ENCODE measurements around the gene NPFFR1.

Gene NPFFR1

DNA sequence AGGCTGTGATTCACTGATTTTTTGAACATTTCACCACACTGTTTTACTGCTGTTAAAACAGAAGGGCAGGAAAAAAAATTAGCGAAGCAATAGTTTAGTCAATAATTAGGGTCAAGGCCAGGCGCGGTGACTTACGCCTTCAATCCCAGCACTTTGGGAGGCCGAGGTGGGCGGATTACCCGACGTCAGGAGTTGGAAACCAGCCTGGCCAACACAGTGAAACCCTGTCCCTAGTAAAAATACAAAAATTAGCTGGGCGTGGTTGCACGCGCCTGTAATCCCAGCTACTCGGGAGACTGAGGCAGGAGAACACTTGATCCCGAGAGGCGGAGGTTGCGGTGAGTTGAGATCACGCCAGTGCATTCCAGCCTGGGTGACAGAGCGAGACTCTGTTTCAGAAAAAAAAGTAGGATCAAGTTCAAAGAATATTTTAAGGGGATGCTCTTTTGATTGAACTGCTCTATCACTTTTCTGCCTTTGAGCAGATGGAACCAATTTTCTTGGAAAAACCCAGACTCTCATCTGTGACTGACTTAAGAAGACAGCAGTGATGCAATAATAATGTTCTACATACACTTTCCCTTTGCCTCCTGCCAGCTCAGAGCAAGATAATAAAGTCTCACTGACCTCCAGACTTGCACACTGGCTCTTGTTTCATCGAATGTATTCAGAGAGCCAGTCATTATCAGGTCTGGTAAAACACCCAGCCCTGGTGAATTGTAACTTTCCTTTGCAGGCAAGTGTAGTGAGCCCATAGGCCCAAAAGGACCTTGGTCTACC is 48.9 kb downstream of the NPFFR1 start:
- DNase-seq (ENCODE audit: low read depth), result peak; percentile 73
- no peak overlapping the region for H3K4me3 ChIP-seq (replicated peaks; ENCODE audit: low read depth, low read length)
- TF ChIP-seq, protein P1, sequence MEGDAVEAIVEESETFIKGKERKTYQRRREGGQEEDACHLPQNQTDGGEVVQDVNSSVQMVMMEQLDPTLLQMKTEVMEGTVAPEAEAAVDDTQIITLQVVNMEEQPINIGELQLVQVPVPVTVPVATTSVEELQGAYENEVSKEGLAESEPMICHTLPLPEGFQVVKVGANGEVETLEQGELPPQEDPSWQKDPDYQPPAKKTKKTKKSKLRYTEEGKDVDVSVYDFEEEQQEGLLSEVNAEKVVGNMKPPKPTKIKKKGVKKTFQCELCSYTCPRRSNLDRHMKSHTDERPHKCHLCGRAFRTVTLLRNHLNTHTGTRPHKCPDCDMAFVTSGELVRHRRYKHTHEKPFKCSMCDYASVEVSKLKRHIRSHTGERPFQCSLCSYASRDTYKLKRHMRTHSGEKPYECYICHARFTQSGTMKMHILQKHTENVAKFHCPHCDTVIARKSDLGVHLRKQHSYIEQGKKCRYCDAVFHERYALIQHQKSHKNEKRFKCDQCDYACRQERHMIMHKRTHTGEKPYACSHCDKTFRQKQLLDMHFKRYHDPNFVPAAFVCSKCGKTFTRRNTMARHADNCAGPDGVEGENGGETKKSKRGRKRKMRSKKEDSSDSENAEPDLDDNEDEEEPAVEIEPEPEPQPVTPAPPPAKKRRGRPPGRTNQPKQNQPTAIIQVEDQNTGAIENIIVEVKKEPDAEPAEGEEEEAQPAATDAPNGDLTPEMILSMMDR (IDR thresholded peaks at IDR 0.05; ENCODE audit: low read length, missing control alignments), result no peak

DNA sequence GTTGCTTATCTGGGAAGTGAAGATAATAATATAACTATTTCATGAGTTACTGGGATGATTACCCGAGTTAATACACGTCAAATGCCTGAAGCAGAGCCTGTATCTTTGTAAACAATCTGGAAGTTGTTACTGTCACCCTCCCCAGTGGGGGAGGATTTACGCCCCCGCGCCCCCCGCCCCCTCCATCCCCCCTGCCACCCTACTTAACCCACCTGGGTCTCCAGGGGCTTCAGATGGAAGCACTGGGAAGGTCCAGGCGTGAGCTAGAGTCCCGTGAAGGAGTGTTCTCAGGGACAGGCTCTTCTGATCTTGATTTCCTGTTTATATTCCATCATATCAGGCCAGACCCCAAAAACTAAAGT is 49.9 kb downstream of the NPFFR1 start:
- DNase-seq (ENCODE audit: low read depth), result no peak
- peak overlapping the region; percentile 89 for H3K4me3 ChIP-seq (replicated peaks; ENCODE audit: low read depth, low read length)
- TF ChIP-seq, protein P1 (IDR thresholded peaks at IDR 0.05; ENCODE audit: low read length, missing control alignments), result no peak

DNA sequence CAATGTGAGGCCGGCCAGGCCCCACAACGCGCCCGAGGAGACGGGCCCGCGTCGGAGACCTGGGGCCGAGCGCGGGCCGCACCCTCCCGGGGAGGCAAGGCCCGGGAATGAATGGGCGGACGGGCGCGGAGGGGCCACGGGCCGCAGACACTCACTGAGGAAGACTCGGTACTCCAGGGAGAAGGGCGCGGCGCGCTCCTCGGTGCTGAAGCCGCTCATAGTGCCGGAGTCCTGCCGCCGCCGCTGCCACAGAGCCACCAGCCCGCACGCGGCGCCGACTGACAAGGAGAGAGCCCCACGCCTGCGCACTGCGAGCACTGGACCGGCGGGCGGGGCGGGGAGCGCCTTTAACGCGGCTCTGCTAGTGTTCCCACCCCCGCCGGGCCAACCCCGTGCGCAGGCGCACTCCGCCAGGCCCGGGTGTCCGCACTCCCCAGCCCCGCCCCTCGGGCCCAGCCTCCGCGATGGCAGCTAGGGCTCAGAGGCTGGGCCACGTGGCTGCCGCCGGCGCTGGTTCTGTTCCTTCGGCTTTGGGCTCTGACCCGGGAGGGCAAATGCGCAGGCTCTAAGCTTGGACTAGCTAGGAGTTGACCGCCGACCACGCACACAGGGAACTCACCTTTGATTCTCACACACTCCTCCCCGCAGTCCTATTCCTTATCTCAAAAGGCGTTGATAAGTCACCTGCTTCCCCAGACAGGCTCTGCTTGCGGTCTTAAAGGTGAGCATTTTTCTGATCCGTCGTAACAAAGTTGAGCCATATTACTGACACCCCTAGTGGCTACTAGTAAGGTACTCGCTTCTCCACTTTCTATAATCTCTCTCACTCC is 50.5 kb downstream of the NPFFR1 start, which contains the start of gene PPA1:
Gene PPA1 (minus strand): TSS at position 321 of the 830 bp plus-strand sequence. CDS start 102 bp downstream, at position 219.
- peak within 1 kb of the TSS; percentile 89 for H3K4me3 ChIP-seq (replicated peaks; ENCODE audit: low read depth, low read length)
- TF ChIP-seq, protein P1 (IDR thresholded peaks at IDR 0.05; ENCODE audit: low read length, missing control alignments), result peak; percentile 25
- peak; percentile 95 for DNase-seq (ENCODE audit: low read depth)

DNA sequence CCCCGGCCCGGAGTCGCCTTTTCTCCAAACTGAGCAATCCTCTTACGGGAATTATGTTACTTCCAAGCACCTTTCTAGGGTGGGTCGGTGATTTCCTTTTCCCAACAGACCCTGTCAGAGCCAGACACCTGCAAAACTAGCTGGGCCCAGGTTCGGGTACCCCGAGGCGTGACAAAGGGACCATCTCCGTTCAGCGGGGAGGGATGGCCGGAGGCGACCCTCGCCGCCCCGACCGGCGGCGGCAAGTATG is 51.0 kb downstream of the NPFFR1 start:
- DNase-seq (ENCODE audit: low read depth), result no peak
- TF ChIP-seq, protein P1 (IDR thresholded peaks at IDR 0.05; ENCODE audit: low read length, missing control alignments), result no peak
- H3K4me3 ChIP-seq (replicated peaks; ENCODE audit: low read depth, low read length), result peak overlapping the region; percentile 89

DNA sequence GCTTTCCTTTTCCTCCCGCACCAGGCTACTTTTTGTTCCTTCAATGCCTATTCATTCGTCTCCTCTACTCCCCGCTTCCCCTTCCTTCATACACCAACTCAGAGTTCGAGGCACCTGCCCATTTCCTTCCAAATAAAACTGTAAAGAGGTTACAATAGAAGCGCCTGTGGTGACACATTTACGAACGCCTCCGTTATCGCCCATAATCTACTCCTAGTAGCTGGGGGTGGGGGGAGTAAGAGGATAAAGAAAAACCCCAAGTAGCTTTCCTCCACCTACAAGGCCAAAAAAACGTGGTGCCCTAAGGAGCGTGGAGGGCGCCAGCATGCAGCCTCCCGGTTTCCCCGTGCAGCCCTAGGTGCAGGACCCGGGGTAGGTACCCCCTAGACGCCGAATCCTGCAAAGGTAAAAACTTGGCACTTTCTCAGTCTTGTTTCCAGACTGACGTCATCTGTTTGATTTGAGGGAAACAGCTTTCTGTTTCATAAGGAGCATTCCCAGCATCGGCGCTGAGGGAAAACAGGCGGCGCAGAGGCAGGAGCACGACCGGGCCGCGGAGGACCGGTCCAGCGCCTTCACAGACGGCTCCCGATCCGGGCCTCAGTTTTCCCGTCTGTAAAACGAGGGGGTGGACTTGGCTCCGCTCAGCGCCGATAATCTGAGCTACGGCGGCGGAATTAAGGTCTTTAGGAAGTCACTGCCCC is 51.5 kb downstream of the NPFFR1 start:
- H3K4me3 ChIP-seq (replicated peaks; ENCODE audit: low read depth, low read length), result peak overlapping the region; percentile 89
- TF ChIP-seq, protein P1 (IDR thresholded peaks at IDR 0.05; ENCODE audit: low read length, missing control alignments), result no peak
- DNase-seq (ENCODE audit: low read depth), result peak; percentile 57

DNA sequence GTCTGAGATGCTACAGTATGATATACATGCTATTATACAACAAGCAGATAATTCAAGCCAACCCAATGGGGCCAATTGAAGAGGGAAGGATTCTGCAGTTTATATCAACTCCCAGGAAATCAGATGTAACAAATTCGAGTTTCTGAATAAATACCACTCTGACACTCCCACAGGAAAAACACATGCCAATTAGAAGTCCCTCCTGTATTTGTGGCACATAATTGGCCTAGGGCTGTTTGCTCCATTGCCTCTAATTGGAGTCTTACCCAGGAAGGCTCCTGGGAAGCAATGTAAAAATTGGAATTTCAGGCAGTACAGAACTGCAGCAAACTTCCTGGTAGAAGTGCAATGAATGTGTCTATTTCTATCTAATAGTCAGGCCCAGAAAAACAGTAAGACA is 55.3 kb downstream of the NPFFR1 start:
- TF ChIP-seq, protein P1 (IDR thresholded peaks at IDR 0.05; ENCODE audit: low read length, missing control alignments), result no peak
- no peak for DNase-seq (ENCODE audit: low read depth)
- H3K4me3 ChIP-seq (replicated peaks; ENCODE audit: low read depth, low read length), result no peak overlapping the region

All from fibroblast of pulmonary artery (primary cell).